HepG2 (cell line): ENCODE data around the gene PFKL. TPM values are rescaled to one million over a fixed set of nuclear protein-coding genes. Genes with fewer than 3 reads are reported as not detected.

Source experiments
- ATAC-seq: fragments of 200-7000 bp; cut with Tn5 transposase; 3 replicates; pipeline ENCODE4 v1.9.1; 2020; ENCODE audit warnings: mild to moderate bottlenecking, moderate library complexity
- BruUV-seq: library from RNA; stranded (reverse); fragments of 400-500 nt; replicated peaks from 2 replicates; lab custom pipeline; 2021; lab: Mats Ljungman, UMichigan
- CTCF ChIA-PET: fragments of 300-600 bp; formaldehyde crosslinking; extraction: SDS; loops from one replicate; lab custom pipeline; 2021; ENCODE audit warnings: low total read pairs, inconsistent platforms, low intra/inter-chr PET ratio; lab: Yijun Ruan, JAX
- POLR2A ChIA-PET: fragments of 350-600 bp; sonication (Branson Sonifier 250); formaldehyde crosslinking; loops from one replicate; lab custom pipeline; 2020; ENCODE audit warnings: antibody characterized with exemption, inconsistent platforms; lab: Yijun Ruan, JAX
- DNase-seq: peaks from one replicate; pipeline ENCODE4 v3.0.0-alpha.2; 2015; ENCODE audit warnings: low spot score
- FAIRE-seq: peaks from 3 replicates; lab custom pipeline; 2011; peaks lifted over from hg19 to GRCh38; lab: Jason Lieb, UNC
- H2AFZ ChIP-seq: one replicate; pipeline ENCODE4 v1.6.1; 2011; ENCODE audit warnings: low read length, inconsistent platforms
- H3K27ac ChIP-seq: fragments of 300-600 bp; 3 replicates; pipeline ENCODE4 v1.8.0; 2011; ENCODE audit warnings: mixed run types, mild to moderate bottlenecking, mixed read lengths, low read length, inconsistent platforms; ENCODE audit not compliant: insufficient read depth; ENCODE audit errors: extremely low read length
- H3K27me3 ChIP-seq, 2 experiments: fragments of 200-600 bp in 1 of 2; 2 replicates in 1 of 2; 3 replicates in 1 of 2; pipeline versions ENCODE4 v1.6.0 to v1.8.0; 2011; ENCODE audit warnings: low read length in 2 of 2, mild to moderate bottlenecking in 2 of 2, moderate library complexity in 2 of 2, inconsistent platforms in 1 of 2; ENCODE audit not compliant: insufficient read depth in 2 of 2, control insufficient read depth in 1 of 2
- H3K36me3 ChIP-seq, 2 experiments: fragments of 200-600 bp in 1 of 2; replicated peaks in 1 of 2; 2 replicates in 1 of 2; 3 replicates in 1 of 2; pipeline versions ENCODE4 v1.5.1 to v1.8.0; 2011; ENCODE audit warnings: low read length in 2 of 2, inconsistent platforms in 1 of 2; ENCODE audit not compliant: insufficient read depth in 2 of 2, control insufficient read depth in 1 of 2
- H3K4me1 ChIP-seq: 2 replicates; pipeline ENCODE4 v1.5.1; 2012; ENCODE audit warnings: low read length, inconsistent platforms; ENCODE audit not compliant: insufficient read depth
- H3K4me2 ChIP-seq: 2 replicates; pipeline ENCODE4 v1.6.0; 2011; ENCODE audit warnings: low read depth, low read length, inconsistent platforms
- H3K4me3 ChIP-seq, 3 experiments: fragments of 200-600 bp in 1 of 3; sonication (generic), shearing (Covaris generic) in 1 of 3; replicated peaks in 1 of 3; 2 replicates each; pipeline ENCODE4 v1.5.1; 2011 to 2016; ENCODE audit warnings: low read length in 3 of 3, inconsistent platforms in 2 of 3, low read depth in 2 of 3, mild to moderate bottlenecking in 2 of 3, control low read depth in 1 of 3, mixed read lengths in 1 of 3; ENCODE audit not compliant: insufficient read depth in 1 of 3
- H3K79me2 ChIP-seq: one replicate; pipeline ENCODE4 v1.6.1; 2011; ENCODE audit warnings: low read length, inconsistent platforms; ENCODE audit not compliant: insufficient read depth
- H3K9ac ChIP-seq: 2 replicates; pipeline ENCODE4 v1.6.0; 2011; ENCODE audit warnings: mild to moderate bottlenecking, low read depth, low read length, inconsistent platforms; ENCODE audit not compliant: insufficient read depth
- H3K9me3 ChIP-seq: 2 replicates; pipeline ENCODE4 v1.5.1; 2012; ENCODE audit warnings: mild to moderate bottlenecking, low read length
- H4K20me1 ChIP-seq: 2 replicates; pipeline ENCODE4 v1.6.0; 2011; ENCODE audit warnings: inconsistent platforms, mild to moderate bottlenecking, low read length, moderate library complexity; ENCODE audit not compliant: insufficient read depth
- ATF7 ChIP-seq, 2 experiments: fragments of 450-650 bp in 1 of 2; sonication (generic) in 1 of 2; formaldehyde crosslinking in 1 of 2; IDR thresholded peaks; 2 replicates each; pipeline versions ENCODE4 v1.4.0 to v1.6.1; 2016 to 2020; ENCODE audit warnings: antibody characterized with exemption in 1 of 2, mild to moderate bottlenecking in 1 of 2, missing genetic modification reagents in 1 of 2
- FOXK1 ChIP-seq: sonication (generic); formaldehyde crosslinking; IDR thresholded peaks from 2 replicates; pipeline ENCODE4 v1.4.0; 2020; ENCODE audit warnings: low read depth, missing genetic modification reagents, borderline replicate concordance
- HIVEP1 ChIP-seq: sonication (generic); formaldehyde crosslinking; IDR thresholded peaks from 2 replicates; pipeline ENCODE4 v1.4.0; 2020; ENCODE audit warnings: mild to moderate bottlenecking, missing genetic modification reagents
- RNF219 ChIP-seq: sonication (generic); formaldehyde crosslinking; IDR thresholded peaks from 2 replicates; pipeline ENCODE4 v1.5.0; 2020; ENCODE audit warnings: mild to moderate bottlenecking, missing genetic modification reagents
- TIGD3 ChIP-seq: sonication (generic); formaldehyde crosslinking; IDR thresholded peaks from 2 replicates; pipeline ENCODE4 v1.5.1; 2020; ENCODE audit warnings: mild to moderate bottlenecking, missing genetic modification reagents, borderline replicate concordance
- ZBTB4 ChIP-seq: sonication (generic); formaldehyde crosslinking; IDR thresholded peaks from 2 replicates; pipeline ENCODE4 v1.4.0; 2020; ENCODE audit warnings: missing genetic modification reagents, mild to moderate bottlenecking, borderline replicate concordance
- ZNF143 ChIP-seq: sonication (generic); formaldehyde crosslinking; IDR thresholded peaks from 2 replicates; pipeline ENCODE4 v1.4.0; 2020; ENCODE audit warnings: missing genetic modification reagents
- ZNF18 ChIP-seq: sonication (generic); formaldehyde crosslinking; IDR thresholded peaks from 2 replicates; pipeline ENCODE4 v1.8.0; 2022; ENCODE audit warnings: mild to moderate bottlenecking, missing genetic modification reagents; ENCODE audit not compliant: insufficient replicate concordance
- ZNF501 ChIP-seq: sonication (generic); formaldehyde crosslinking; IDR thresholded peaks from 2 replicates; pipeline ENCODE4 v1.5.1; 2020; ENCODE audit warnings: mild to moderate bottlenecking, moderate library complexity, missing genetic modification reagents
- ZNF572 ChIP-seq: sonication (generic); formaldehyde crosslinking; IDR thresholded peaks from 2 replicates; pipeline ENCODE4 v1.5.1; 2020; ENCODE audit warnings: mild to moderate bottlenecking, missing genetic modification reagents
- WGBS: methylation state at CpG from one replicate; pipeline ENCODE4 v1.1.6; 2017; ENCODE audit warnings: low lambda C conversion rate; 5-methylcytosine and 5-hydroxymethylcytosine counted together
- in situ Hi-C: cut with HindIII; loops from 2 replicates; pipeline ENCODE4 v1.10.0; 2017; ENCODE audit warnings: low pct_unique_long_range_greater_than_20kb; ENCODE audit not compliant: extremely low pct_ligation_motif_present
- intact Hi-C: fragments of 100-400 bp; cut with micrococcal nuclease; formaldehyde crosslinking; loops from one replicate; pipeline ENCODE4 v1.10.0; 2022; ENCODE audit not compliant: unreplicated experiment
- polyA plus RNA-seq, 8 experiments: library from polyadenylated mRNA; depleted of rRNA in 3 of 8; stranded (reverse) in 7 of 8; unstranded in 1 of 8; fragments of >200 nt; fragmentation: Illumina TruSeq in 4 of 8; extraction: Trizol in 4 of 8; gene quantifications; 2 replicates each; pipeline versions ENCODE4 v1.2.1 to v1.2.3, GENCODE V29; 2011 to 2016; ENCODE audit warnings: low read depth in 4 of 8, missing spikeins in 1 of 8, mixed read lengths in 1 of 8; ENCODE audit not compliant: insufficient read depth in 1 of 8
- total RNA-seq, 5 experiments: library from RNA; depleted of rRNA; stranded (reverse); fragments of >200 nt; fragmentation: Illumina TruSeq; extraction: Trizol; gene quantifications; 2 replicates each; pipeline ENCODE4 v1.2.3, GENCODE V29; 2016; ENCODE audit warnings: low read depth in 1 of 5

The PFKL gene
- total and polyA plus RNA-seq, 2 of the 13 experiments (the other 11 are each of a cell fraction or from before 2014, with no cell fraction given): 92.8 to 106 TPM

- no peak for FAIRE-seq
- no peak for TF ChIP-seq HIVEP1 (CRISPR knock-in tag)
- no peak for TF ChIP-seq ZBTB4 (CRISPR knock-in tag)
- TF ChIP-seq RNF219: no peak
- TF ChIP-seq TIGD3 (CRISPR knock-in tag): no peak
- no peak for TF ChIP-seq ATF7 (IDR thresholded peaks at IDR 0.05)
- no peak for TF ChIP-seq ATF7 (CRISPR knock-in tag; IDR thresholded peaks at IDR 0.05)
- no peak for TF ChIP-seq ZNF501 (CRISPR knock-in tag)
- no peak for TF ChIP-seq ZNF18 (CRISPR knock-in tag)
- no peak for TF ChIP-seq ZNF572 (CRISPR knock-in tag)
- TF ChIP-seq FOXK1 (CRISPR knock-in tag): no peak
- TF ChIP-seq ZNF143 (CRISPR knock-in tag): no peak
Observed at GRCh38 chr21:44295163-44295573, 4.7 kb upstream of the PFKL start.

More at GRCh38 chr21:44295163-44295573, 4.7 kb upstream of the PFKL start:
- Histone ChIP-seq H3K9me3 (no peaks in the 10 kb centered on the region), H4K20me1 (no peaks in the 10 kb centered on the region), H3K9ac (no peak overlapping the region), H3K79me2 (no peaks in the 10 kb centered on the region), H3K4me1 (peaks cover 43% of the 10 kb centered on the region), H3K27ac (no peak overlapping the region), H2AFZ (no peak overlapping the region), H3K36me3 (no peaks in the 10 kb centered on the region), H3K4me2 (peak overlapping the region; percentile 67), H3K4me3 (peak overlapping the region in 1 of 3 experiments; percentile 61; a peak in 1 of 6 replicates), H3K27me3 (peaks cover 11 to 45% of the 10 kb centered on the region in 2 experiments)
- no TSS peak for BruUV-seq
- peak; percentile 1 for ATAC-seq
- in situ Hi-C loops: no loop called here
- ChIA-PET CTCF (no interaction called here), POLR2A (no interaction called here)
- no peak for DNase-seq
- intact Hi-C loops: no loop called here
- WGBS: 0% methylated on average over 1 of the region's 14 CpGs
